Prostate gland (tissue), 2 donors: ENCODE results near the gene KCNMB3. TPM values are rescaled to one million over a fixed set of nuclear protein-coding genes. Genes with fewer than 3 reads are reported as not detected.
"Not testable (repeated sequence)": the region's sequence is repeated elsewhere in the genome, so short reads cannot be mapped to it uniquely, and the experiment has no call there.

ENCODE experiments used
- DNase-seq: peaks from one replicate; pipeline ENCODE4 v3.0.0-alpha.2; 2019; ENCODE audit warnings: low spot score
- H3K27ac ChIP-seq, 2 donors: fragments of 200-600 bp; sonication (generic); 2 replicates each; pipeline ENCODE4 v1.5.1; 2017 to 2019
- H3K27me3 ChIP-seq: fragments of 200-600 bp; sonication (generic); replicated peaks from 2 replicates; pipeline ENCODE4 v1.5.1; 2019; ENCODE audit not compliant: insufficient read depth
- H3K36me3 ChIP-seq, 2 donors: fragments of 200-600 bp; sonication (generic); 1 replicate in 1 of 2; 2 replicates in 1 of 2; pipeline versions ENCODE4 v1.5.1 to v1.8.1; 2017 to 2019
- H3K4me1 ChIP-seq: fragments of 200-600 bp; sonication (generic); replicated peaks from 2 replicates; pipeline ENCODE4 v1.5.1; 2019
- H3K4me3 ChIP-seq, 2 donors: fragments of 200-600 bp; sonication (generic); 2 replicates each; pipeline ENCODE4 v1.5.1; 2017 to 2019
- H3K9me3 ChIP-seq: fragments of 200-600 bp; sonication (generic); 2 replicates; pipeline ENCODE4 v1.5.1; 2017
- POLR2A ChIP-seq: fragments of 450-650 bp; IDR thresholded peaks from one replicate; pipeline ENCODE4 v1.6.1; 2016; ENCODE audit warnings: antibody characterized with exemption, mild to moderate bottlenecking
- POLR2AphosphoS5 ChIP-seq: sonication (generic); formaldehyde crosslinking; IDR thresholded peaks from one replicate; pipeline ENCODE4 v1.6.1; 2017; ENCODE audit warnings: antibody characterized with exemption
- WGBS: methylation state at CpG from one replicate; pipeline ENCODE4 v1.1.5; 2018; 5-methylcytosine and 5-hydroxymethylcytosine counted together
- intact Hi-C: fragments of 100-400 bp; cut with DNase I; formaldehyde crosslinking; loops from one replicate; pipeline ENCODE4 v1.14.2; 2022
- total RNA-seq, 2 donors: library from RNA; depleted of rRNA; stranded (reverse); fragments of >200 nt; gene quantifications; one replicate each; pipeline ENCODE4 v1.1.0, GENCODE V29; 2016
- TF ChIP-seq, protein P1 (sequence below), 4 experiments: fragments of 200-600 bp in 2 of 4; fragments of 450-650 bp in 2 of 4; sonication (generic) in 2 of 4; IDR thresholded peaks; 1 replicate in 3 of 4; 2 replicates in 1 of 4; pipeline ENCODE4 v1.5.1; 2016 to 2019; ENCODE audit warnings: antibody characterized with exemption in 4 of 4, mild to moderate bottlenecking in 2 of 4, moderate library complexity in 2 of 4

The KCNMB3 gene
- total RNA-seq, 2 donors from 2014 or later: 2.0 to 4.7 TPM

DNA sequence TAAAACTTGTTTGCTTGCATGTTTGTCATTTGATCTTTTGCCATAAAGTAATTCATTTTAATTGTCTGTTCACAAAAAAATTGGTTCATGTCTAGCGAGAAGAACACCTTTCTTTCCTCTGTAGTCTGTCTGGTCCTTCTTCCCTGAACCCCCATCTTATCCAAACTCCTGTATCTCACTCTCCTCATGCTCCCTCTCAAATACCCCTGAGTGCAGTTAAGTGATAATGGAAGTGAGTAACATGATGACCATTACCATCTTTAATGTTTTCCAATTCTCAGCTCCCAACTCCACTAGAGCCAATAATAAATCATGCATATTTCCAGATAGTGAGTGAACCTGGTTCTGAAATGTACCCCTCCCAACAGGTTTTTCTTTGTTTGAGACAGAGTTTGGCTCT, 14.2 kb upstream of the KCNMB3 start:
- no peaks in the 10 kb centered on the region for H3K9me3 ChIP-seq
- H3K36me3 ChIP-seq: no peaks in the 10 kb centered on the region
- no peak overlapping the region for H3K27ac ChIP-seq
- DNase-seq: no peak
- 79% methylated on average over 1 of the region's 1 CpG for WGBS
- no peaks in the 10 kb centered on the region for H3K27me3 ChIP-seq
- intact Hi-C loops: no loop called here
- no peaks in the 10 kb centered on the region for H3K4me1 ChIP-seq
- TF ChIP-seq, protein P1, sequence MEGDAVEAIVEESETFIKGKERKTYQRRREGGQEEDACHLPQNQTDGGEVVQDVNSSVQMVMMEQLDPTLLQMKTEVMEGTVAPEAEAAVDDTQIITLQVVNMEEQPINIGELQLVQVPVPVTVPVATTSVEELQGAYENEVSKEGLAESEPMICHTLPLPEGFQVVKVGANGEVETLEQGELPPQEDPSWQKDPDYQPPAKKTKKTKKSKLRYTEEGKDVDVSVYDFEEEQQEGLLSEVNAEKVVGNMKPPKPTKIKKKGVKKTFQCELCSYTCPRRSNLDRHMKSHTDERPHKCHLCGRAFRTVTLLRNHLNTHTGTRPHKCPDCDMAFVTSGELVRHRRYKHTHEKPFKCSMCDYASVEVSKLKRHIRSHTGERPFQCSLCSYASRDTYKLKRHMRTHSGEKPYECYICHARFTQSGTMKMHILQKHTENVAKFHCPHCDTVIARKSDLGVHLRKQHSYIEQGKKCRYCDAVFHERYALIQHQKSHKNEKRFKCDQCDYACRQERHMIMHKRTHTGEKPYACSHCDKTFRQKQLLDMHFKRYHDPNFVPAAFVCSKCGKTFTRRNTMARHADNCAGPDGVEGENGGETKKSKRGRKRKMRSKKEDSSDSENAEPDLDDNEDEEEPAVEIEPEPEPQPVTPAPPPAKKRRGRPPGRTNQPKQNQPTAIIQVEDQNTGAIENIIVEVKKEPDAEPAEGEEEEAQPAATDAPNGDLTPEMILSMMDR (IDR thresholded peaks at IDR 0.05): no peak
- no peak for TF ChIP-seq POLR2AphosphoS5
- no peak for TF ChIP-seq POLR2A
- H3K4me3 ChIP-seq: no peak overlapping the region

DNA sequence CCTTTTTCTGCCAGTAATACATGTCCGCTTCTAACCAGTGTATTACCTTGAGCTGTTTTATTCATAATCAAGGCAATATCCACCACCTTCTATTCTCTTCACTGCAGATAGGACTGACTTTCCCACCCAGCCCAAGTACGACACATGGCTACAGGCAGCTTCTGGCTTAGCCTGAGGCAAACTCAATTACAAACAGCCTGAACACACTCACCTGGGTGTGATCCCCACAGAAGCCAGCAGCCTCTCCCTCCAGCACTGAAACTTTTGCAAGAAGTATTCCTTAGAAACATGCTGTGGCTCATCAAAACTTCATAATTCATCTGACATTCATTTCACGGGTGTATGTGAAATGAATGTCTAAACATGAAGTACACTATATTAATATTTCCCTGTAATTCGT, 13.5 kb upstream of the KCNMB3 start:
- no peak for DNase-seq
- WGBS: 59% methylated on average over 4 of the region's 4 CpGs
- H3K27ac ChIP-seq: no peak overlapping the region
- TF ChIP-seq, protein P1 (IDR thresholded peaks at IDR 0.05): no peak
- no peak for TF ChIP-seq POLR2A
- TF ChIP-seq POLR2AphosphoS5: no peak
- H3K9me3 ChIP-seq: no peaks in the 10 kb centered on the region
- no peak overlapping the region for H3K4me3 ChIP-seq
- H3K4me1 ChIP-seq: no peaks in the 10 kb centered on the region
- H3K27me3 ChIP-seq: no peaks in the 10 kb centered on the region
- intact Hi-C loops: loop anchor here (5.0 kb wide), 1 partner anchor 117 kb away; the partner anchor contains the start of gene PIK3CA
- H3K36me3 ChIP-seq: no peaks in the 10 kb centered on the region

DNA sequence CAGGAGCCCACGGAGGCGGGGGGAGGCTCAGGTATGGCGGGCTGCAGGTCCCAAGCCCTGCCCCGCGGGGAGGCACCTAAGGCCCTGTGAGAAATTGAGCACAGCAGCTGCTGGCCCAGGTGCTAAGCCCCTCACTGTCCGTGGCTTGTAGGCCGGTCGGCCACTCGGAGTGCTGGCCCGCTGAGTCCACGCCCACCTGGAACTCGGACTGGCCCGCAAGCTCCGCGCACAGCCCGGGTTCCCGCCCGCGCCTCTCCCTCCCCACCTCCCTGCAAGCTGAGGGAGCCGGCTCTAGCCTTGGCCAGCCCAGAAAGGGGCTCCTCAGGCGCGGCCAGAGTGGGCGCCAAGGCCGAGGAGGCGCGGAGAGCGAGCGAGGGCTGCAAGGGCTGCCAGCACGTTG, 12.2 kb upstream of the KCNMB3 start:
- 94% methylated on average over 22 of the region's 29 CpGs for WGBS
- intact Hi-C loops: loop anchor here (5.0 kb wide), 1 partner anchor 116 kb away; the partner anchor contains the start of gene PIK3CA

DNA sequence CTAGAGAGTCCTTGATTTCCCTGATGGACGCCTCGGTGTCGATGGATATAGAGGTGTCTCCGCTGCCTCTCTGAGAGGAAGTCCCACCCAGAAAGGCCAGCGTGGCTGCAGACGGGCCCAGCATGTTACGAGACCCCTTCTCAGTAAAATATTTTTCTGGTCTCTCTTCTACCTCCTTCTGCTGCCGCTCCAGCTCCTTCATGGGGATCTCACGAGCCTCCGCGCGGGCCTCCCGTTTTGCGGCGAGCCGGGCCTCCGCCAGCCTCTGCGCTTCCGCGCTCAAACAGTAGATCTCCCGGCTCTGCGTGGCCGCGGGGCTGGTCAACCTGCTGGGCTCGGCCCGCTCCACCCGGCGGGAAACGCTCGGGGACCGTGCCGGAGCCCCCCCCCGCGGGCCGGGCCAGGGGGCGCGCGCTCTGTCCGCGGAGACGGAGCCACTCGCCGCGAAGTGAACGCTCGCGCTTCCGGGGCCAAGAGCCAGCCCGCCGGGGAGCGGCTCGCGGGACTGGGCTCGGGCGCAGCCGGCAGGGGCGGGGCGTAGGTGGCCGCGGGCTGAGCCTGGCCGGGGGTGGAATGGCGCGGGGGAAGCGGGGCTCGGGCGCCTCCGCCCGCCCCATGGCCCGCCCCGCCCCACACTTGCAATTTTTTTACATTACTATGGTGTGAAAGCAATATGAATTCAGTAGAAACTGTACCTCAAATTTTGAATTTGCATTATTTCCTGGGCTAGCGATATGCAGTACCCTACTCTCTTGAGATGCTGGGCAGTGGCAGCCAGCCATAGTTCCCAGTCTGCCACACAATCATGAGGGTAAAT, 10.2 kb upstream of the KCNMB3 start:
- no peaks in the 10 kb centered on the region for H3K9me3 ChIP-seq
- no peaks in the 10 kb centered on the region for H3K4me1 ChIP-seq
- DNase-seq: peak; percentile 50
- no peaks in the 10 kb centered on the region for H3K27me3 ChIP-seq
- TF ChIP-seq, protein P1 (IDR thresholded peaks at IDR 0.05): no peak
- TF ChIP-seq POLR2AphosphoS5 (no peak), POLR2A (no peak)
- peak overlapping the region; percentile 57 to 60 for H3K4me3 ChIP-seq
- 12% methylated on average over 58 of the region's 71 CpGs for WGBS
- H3K36me3 ChIP-seq: no peaks in the 10 kb centered on the region
- peak overlapping the region; percentile 15 to 66 for H3K27ac ChIP-seq
- intact Hi-C loops: loop anchor here (5.0 kb wide), 1 partner anchor 114 kb away; the partner anchor contains the start of gene PIK3CA

More for the DNA sequence above, 12.2 kb upstream of the KCNMB3 start:
- no peak for TF ChIP-seq POLR2AphosphoS5
- TF ChIP-seq, protein P1 (IDR thresholded peaks at IDR 0.05): no peak
- no peak for TF ChIP-seq POLR2A
- no peak overlapping the region for H3K4me3 ChIP-seq
- H3K36me3 ChIP-seq: no peaks in the 10 kb centered on the region
- no peaks in the 10 kb centered on the region for H3K9me3 ChIP-seq
- H3K4me1 ChIP-seq: no peaks in the 10 kb centered on the region
- H3K27ac ChIP-seq: no peak overlapping the region
- H3K27me3 ChIP-seq: no peaks in the 10 kb centered on the region
- no peak for DNase-seq

DNA sequence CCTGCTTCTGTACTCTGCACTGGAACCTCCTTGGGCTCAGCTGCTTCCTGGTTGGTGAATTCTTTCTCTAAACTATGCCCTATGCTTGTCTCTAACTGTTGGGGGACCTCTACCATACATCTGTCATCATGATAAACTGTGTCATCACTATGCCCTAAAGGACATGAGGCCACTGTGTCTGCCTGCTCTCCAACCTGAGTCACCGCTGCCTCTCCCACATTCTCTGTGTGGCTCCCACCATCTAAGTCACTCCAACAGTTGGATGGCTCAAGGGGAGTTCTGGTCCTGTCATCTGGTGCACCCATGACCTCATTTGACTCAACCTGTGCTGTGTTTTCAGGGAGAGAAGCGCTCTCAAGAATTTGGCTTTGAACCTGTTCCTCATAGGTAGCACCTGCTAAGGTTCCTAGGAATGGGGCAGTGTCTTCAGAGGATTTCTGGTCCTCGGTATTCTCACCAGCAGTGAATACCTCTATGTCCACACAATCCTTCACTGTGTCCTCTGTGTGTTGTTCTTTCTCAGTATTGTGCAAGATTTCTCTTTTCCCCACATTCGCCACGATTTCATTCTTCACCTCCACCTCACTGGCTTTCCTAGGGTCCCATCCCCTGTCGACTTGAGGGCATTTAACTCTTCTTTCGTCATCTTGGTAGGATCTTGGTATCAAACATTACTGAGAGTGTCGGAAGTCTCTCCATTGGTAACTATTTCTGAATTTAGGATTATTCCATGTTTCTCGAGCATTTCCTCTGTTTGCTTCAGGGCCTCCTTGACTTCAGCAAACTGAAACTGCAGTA, 9.2 kb upstream of the KCNMB3 start:
- not testable (repeated sequence) for H3K36me3 ChIP-seq, H3K27me3 ChIP-seq, H3K4me3 ChIP-seq, H3K4me1 ChIP-seq, DNase-seq, H3K9me3 ChIP-seq, H3K27ac ChIP-seq
- intact Hi-C loops: loop anchor here (5.0 kb wide), 1 partner anchor 113 kb away; the partner anchor contains the start of gene PIK3CA
- 99% methylated on average over 9 of the region's 9 CpGs for WGBS
